Measurements from ENCODE around the gene SEMA3B.

- TF ChIP-seq CTCF (IDR thresholded peaks at IDR 0.05) (no peak), EP300 (IDR thresholded peaks at IDR 0.05) (no peak), POLR2A (IDR thresholded peaks at IDR 0.05; ENCODE audit: low read depth) (no peak)
These were observed 18.3 kb downstream of the SEMA3B start for GRCh38 chr3:50287262-50287661.

Measured in esophagus muscularis mucosa (tissue), 4 donors.